CD4-positive, alpha-beta T cell treated with Interleukin-6 at 100 ng/mL for 8 hours (primary cell): ENCODE results near the gene NAA20.

Experiments used
- DNase-seq: peaks from one replicate; pipeline ENCODE4 v3.0.0-alpha.2; 2020; ENCODE audit warnings: mixed read lengths, low spot score

Gene NAA20

DNA sequence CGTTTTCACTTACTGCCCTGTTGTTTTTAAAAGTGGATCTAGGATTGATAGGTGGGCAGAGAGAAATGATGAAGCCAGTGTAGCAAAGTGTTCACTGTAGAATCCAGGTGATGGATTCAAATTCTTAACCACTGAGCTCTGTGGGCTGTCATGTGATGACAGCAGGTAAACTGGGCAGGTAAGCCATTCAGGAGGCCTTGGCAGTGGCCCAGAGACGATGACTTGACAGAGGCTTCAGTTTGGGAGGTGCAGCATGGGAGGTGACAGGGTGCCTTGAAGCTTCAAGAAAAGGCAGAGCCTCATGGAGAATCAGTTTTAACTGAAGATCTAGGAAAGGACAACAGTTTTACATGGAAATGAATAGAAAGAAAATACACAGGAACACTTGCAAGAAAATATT, 2.0 kb downstream of the NAA20 start:
- DNase-seq = no peak

DNA sequence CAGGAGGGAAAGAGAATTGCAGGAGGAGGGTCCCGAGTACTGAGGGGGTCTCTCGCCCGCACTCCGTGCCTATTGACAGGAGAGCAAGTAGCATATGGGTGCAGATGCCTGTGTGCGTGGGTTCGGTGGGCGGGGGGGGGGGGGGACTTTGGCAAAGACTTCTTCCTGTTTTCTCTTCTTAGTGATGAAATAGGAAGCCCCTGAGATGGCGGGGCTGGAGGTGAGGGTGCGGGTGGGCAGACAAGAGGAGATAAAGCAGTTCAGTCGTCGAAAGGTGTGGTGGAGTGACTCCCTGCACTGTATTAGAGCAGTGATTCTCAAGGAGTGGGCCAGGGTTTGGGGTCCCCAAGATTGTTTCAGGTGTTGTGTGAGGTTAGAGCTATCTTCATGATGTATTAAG, 3.7 kb downstream of the NAA20 start:
- no peak for DNase-seq

DNA sequence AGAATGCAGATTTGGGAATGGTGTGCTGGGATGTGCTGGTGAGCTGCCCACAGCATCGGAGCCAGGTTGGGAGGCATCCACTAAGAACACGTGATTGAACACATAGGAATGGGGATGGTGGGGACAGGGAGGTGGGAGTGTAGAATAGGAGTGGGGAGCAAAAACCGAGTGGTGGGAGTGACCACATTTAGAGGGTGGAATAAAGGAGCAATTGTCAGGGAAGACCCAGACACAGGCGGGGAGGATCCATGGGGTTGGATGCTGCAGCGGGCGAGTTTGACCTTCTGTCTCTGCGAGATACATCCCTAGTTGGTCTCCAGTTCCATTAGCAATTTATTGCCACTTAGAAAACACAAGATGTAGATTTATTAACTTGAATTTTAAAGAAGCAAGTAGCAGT, 4.7 kb downstream of the NAA20 start:
- DNase-seq = no peak

DNA sequence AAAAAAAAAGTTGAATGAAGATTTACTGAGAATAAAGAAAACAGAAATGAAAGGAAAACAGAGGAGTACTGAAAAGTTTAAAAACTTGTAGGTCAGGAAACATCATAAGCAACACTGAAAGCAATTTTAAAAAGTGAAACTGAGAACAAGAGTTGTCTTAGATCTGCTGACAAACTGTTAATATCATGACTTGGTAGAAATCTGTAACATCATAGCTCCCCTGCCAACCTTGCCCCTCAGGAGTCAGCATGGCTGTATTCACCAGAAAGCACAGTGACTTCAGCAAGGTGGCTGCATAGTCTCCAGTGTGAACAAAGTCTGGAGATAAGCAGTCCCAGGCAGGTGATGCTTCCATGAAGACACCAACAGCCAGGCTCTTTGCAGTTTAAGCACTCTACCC, 5.3 kb downstream of the NAA20 start:
- no peak for DNase-seq

DNA sequence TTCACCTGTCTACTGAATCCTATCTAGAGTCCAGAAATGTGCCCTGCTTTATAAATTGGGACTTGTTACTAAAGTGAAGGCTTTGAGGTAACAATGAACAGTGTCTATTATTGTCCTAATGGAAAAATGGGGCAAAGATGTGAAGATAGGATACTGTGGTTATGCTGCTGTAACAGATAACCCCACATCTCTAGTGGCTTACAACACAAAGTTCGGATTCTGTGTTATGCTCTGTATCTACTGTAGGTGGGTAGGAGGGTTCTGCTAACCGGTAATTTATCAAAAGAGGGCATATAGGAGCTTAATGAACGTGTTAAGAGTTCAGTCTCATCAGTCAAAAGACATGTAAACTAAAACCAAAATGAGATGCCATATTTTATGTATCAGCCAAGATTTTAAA, 6.2 kb downstream of the NAA20 start:
- no peak for DNase-seq

DNA sequence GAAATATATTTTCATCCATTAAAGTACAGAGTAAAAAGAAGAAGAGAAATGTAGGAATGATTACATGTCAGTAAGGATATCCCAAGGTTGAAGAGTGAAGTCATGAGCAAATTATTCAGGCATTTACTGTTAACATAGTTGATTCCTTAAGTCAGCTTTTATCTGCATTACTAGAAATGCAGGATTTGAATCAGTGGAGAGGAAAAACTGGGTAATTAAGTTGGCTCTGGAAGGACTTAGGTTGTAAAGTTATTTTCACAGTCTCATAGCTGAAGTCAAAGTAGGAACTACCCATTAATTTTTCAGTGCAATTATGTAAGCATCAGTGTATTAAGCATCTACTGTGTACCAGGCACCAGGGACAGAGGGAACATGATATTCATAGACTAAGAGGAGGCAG, 7.8 kb downstream of the NAA20 start:
- DNase-seq = no peak

DNA sequence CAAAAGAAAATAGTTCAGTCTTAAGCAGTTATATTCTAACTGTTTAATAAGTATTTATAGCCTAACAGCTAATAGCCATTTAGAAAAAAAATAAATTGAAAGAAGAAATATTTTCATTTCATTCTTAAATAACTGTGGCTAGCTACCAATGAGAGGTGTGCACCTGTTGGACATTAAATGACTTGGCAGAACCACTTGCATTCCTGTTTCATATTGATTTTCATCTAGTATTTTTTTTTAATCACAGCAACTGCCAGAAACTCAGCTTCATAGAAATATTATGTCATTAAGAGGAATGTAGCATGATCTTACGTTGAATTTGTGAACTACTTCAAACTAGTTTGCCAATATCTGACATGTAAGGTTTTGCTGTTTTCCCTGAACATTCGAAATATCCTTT, 10.1 kb downstream of the NAA20 start:
- DNase-seq = no peak

DNA sequence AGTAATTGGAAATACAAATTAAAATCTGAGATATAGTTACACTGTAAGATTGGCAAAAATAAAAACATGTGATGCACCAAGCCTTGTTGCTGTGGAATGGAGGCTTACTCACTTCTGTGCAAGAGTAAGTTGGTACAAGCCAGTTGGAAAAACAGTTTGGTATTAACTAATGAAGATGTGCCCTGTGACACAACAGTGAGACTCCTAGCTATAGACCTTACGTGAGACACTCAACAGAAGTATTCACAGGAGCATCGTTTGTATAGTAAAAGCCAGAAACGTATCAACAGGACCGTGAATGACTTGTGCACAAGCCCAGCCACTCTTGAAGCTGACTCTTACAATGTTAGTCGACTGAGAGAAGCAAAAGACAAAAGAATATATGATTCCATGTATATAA, 14.6 kb downstream of the NAA20 start:
- DNase-seq = no peak

DNA sequence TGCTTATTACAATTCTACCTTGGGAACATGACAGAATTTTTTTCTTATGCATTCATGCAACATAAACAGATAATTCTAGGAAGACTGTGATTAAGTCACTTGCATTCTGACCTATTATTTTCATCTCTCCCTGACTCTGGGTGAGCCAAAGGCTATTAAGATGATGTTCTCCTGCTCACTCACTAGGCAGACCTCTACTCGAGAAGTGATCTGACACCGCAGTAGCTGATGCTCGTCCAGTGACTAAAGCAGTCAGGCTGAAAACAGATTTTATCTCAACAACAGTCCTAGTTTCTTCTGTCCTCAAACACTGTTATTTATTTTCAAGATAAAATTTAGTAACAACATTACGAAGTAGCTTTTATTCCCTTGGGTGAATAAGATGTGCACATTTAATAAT, 17.3 kb downstream of the NAA20 start:
- no peak for DNase-seq

DNA sequence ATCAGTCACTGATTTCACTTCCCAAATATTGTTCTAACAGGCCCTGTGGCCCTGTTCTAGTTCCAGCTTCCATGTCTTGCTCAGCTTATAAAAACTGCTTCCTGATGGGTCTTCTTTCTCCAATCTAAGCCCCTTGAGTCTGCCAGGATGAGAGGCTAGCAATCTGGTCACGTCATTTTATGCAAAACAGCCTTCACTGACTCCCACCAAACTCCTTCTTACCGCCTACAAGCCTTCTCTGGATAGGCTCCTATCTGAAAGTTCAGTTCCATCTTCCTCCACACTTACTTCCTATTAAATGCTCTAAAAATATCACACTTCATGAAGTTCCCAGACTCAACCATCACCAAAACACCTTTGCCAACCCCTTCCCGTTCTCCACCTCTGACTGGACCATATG, 19.6 kb downstream of the NAA20 start:
- DNase-seq = no peak

DNA sequence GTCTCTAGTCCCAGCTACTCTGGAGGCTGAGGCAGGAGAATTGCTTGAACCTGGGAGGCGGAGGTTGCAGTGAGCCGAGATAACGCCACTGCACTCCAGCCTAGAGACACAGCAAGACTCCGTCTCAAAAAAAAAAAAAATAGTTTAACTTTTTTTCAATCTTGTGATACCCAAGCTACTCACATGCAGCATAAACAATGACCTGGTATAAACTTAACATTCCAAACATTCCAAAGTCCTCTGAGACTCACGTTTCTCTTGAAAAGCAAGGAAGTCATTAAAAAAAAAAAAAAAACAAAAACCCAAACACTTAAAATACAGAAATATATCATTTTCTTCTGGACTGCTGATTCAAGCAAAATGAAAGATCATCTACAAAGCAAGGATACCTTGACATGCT, 20.8 kb downstream of the NAA20 start:
- no peak for DNase-seq

DNA sequence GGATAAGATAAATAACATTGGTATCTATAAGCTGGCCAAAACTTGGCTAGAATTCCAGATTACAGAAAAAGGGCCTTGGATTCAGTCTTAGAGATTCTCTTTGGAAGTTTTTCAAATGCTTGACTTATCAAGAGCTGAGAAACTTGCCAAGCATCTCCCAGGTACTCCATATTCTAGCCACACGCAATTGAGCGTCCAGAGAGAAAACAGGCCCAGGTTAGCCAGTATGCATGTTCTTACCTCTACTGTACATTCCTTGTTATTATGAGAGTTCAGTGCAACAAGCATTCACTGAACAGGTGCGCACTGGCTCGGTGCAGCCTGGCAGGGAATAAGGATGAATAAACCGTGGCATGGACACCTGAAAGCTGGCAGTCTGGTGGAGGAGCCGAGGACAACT, 21.4 kb downstream of the NAA20 start:
- no peak for DNase-seq

DNA sequence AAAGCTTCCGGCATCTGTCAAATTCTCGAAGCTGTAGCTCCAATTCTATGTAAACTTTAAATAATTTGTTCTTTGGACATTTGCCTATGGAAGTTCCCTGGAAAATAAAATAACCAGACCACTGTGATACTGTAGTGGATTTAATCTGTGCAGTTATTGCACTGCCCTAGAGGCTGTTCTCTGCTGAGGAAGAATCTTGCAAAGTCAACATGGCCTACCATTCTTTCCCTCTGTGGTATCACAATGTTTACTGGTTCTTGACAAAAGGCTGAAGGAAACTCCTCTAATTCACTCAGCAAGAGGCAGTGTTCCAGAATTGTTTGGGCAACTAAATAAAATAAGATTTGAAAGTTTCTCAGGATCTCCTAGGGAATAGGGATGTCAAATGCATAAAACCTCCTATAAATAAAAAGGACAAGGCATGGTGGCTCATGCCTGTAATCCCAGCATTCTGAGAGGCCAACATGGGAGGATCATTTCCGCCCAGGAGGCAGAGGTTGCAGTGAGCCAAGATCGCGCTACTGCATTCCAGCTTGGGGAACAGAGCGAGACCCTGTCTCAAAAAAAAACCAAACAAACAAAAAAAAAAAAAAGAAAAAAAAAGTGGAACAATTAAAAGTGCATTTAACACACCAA, 22.7 kb downstream of the NAA20 start:
- no peak for DNase-seq

DNA sequence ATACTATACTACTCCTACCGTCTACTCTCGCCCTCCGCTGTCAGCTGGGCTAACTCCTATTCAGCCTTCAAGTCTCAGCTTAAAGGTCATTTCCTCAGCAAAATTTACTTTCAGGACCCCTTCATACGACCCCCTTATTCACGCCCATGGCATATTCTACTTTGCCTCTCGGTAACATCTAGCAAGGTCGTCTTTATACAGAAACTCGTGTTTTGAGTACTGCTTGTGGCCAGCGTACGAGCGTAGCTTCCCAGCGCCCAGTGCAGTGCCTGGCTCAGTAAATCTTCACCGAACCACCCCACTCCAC, 34.6 kb downstream of the NAA20 start:
- DNase-seq = no peak

DNA sequence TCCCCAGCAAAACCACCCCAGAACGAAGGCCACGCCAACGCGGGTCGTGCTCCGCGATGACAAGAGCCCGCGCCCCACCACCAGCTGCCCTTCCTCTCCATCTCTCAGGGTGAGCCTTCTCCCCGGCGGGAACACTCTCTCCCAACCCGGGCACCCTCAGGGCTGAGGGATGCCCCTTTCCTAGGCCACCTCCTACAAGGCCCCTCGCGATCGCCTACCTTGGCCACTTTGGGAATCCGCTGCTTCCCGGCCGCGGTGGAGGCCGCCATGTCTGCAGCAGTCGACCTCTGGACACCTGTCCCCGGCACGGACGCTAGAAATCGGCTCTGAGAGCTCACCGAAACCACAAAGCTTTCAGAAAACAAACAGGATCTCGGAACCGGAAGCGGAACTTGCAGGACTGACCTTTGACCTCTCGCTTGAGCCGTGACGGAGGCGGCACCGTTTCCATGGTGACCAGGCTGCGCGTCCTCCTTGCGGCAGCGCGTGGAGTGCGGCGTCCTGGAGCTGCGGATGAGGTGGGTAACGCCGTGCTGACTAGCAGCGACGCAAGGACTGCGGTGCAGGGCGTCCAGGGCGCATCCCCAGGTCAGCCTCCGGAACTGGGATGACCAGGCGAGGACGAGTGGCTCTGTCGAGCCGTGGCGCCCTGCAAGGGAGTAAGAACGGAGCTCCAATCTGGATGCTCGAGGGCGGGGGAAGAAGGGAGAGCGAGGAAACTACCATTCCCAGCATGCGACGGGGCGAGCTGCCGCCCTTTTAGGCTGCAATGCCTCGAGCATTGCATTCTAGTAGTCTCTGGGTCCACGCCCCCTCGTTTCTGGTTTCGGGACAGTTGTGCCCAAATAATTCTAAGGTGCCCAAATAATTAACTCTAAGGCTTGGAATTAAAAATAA, 35.2 kb downstream of the NAA20 start, which contains the start of the genes CFAP61 and CRNKL1:
Gene CFAP61 (plus strand): TSS at position 459 of the 897 bp plus-strand sequence. CDS start 4,122 bp downstream, outside the sequence.
Gene CRNKL1 (minus strand): TSS at position 393 of the 897 bp plus-strand sequence. CDS start 124 bp downstream, at position 269.
- DNase-seq = peak; percentile 98

DNA sequence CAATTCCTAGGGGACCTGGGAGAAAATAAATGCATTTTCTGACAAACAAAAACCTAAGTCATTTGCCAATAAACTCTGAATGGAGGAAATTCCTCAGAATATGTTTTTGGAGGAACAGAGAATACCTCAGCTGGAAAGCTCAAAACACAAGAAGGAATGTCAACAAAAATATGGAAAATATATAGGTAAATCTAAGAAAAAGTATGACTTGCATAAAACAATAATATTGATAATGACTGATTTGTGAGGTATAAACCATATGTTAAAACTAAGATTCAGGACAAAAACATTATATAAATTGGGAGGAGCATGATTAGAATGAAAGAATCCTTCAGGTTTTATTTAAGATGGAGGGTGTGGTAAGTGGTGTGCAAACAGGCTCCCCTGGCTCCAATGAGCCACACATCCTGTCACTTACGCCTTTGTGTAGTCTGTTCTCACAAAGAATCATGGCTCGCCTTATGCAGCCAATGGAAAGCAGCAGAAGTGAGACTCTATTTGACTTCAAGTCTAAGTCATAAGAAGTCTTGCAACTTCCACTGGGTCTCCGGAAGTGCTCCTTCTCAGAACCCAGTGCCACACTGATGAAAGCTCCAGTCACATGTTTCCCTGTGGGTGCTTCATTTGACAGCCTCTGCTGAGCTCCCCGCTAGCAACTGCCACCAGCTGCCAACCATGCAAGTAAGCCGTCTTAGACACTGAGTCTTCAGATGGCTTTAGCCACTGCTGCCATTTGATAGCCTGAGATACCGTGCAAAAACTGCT, 43.3 kb downstream of the NAA20 start:
- no peak for DNase-seq

DNA sequence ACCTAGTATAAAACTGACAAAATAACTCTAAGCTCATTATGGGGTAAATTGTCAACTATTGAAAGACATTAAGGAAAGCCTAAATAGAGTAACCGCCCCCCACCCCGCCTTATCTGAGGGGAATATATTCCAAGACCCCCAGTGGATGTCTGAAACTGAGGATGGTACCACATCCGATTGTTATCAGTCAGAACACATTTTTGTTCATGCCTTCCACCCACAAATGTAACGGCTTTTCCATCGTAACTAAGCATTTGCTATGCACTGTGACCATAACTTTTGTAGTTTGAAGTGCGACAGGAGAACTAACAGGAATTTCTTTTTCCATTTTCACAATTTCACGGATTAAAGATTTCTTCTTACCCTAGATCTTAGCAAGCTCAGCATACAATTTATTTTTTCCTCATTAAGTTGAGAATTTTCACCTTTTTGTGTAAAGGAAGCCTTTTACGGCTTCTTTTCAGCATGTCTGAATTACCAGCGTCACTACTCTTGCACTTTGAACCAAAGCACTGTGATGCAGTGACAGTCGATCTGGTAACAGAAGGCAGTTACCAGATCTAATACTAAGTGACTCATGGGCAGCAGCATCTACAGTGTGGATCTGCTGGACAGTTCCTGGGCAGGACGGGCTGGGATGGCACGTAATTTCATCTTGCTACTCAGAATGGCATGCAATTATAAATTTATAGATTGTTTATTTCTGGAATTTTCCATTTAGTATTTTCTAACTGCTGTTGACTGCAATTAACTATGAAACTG, 47.0 kb downstream of the NAA20 start:
- no peak for DNase-seq

DNA sequence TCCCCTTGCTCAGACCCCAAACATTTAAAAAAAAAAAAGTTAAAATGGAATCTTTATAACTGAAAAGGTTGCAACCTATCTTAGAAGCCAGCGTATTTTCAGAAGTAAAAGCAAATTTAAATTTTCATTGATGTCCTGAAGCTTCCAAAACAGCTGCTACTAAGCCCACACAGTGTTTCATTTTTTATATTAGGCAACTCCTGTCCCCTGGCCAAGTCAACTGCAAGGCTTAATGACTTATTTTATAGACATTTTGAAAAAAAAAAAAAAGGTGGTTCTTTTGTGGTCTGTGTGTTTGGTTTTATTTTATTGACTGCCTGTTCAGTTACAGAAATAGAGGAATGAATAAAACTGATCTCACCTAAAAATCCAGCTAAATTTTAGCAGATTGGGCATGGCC, 48.2 kb downstream of the NAA20 start:
- no peak for DNase-seq

DNA sequence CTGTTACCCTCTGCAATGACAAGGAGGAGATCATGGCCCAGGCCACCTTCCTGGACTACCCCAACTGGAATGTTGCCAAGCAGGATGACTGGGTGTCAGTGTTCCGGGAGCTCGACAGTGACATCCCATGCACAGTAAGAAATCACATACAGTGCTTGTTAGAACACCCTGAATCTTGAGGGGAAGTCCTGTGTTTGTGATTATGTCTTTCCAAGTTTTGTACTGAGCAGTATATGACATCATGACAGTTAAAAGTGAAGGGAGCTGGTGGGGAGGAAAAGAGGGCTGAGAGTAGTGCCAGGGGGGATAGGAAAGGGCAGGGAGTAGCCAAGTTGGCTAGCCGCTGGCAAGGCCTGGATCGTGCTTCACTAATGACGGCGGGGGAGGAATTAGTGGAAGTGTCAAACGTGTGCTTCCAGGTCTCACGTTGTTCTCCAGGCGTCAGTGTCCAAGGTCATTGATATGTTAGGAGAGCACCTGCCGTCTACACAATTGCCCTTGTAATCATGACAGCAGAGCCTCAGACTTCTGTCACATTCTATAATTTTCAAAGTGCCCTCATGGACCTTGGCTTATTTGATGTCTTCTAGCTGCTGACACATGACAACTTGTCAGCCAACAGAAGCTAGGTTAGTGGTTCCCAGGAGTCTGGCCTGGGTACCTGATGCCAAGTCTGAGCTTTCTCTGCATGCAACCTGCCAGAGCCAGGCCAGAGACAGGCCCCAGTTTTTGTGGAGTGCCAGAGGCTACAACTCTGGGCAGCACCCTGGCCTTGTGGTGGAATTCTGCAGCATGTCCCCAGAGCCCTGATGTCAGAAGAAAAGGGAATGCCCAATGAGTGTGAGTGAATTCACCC, 53.9 kb downstream of the NAA20 start:
- no peak for DNase-seq

DNA sequence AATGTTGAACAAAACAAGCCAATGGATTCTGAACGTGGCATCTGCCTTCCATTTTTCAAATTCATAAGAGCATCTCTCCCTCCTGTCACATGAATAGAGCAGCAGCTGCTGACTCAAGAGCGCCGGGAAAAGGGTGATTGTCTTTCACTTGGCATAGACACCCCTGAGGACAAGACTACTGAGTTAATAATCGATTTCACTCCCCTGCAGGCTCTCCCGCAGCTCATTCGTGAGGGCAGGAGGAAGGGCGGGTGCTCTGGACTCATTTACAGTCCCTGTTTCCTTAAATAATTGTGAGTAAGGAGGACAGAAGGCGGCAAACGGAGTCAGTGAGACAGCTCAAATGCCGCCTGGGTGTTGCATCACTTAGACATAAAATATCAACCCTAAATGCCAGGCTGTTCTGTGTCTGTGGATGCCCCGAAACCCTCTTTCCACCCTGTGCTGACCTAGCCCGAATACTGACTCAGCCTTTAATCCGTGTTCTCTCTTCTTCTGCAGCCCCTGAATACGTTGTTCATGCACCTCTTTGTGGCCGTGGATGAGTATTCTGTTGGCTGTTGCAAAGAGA, 56.7 kb downstream of the NAA20 start:
- no peak for DNase-seq

DNA sequence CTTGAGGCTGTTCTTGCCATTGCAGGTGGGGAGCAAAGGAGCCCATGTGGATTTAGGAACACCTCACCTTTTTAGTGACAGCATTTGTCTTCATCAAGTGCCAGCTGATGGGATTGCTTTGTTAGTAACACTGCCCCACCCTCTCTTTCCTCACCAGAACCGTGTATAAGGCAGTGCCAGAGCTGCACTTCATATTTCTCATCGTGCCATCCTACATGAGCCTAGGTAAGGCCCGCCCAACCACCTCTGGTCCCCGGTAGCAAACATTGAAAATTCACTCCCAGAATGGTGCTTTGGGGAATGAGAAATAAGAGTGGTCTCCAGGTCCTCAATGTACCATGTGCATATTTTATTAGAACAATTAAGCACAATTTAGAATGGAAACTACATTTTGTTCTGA, 57.9 kb downstream of the NAA20 start:
- no peak for DNase-seq
